GM21423 (cell line): ENCODE data around the gene FGF3.
"Not testable (repeated sequence)": the region's sequence is repeated elsewhere in the genome, so short reads cannot be mapped to it uniquely, and the experiment has no call there.

Source experiments
- ATAC-seq: cut with Tn5 transposase; IDR thresholded peaks from one replicate; pipeline ENCODE4 v1.9.1; 2021; ENCODE audit warnings: mild to moderate bottlenecking, moderate library complexity; ENCODE audit not compliant: unreplicated experiment

Gene FGF3

DNA sequence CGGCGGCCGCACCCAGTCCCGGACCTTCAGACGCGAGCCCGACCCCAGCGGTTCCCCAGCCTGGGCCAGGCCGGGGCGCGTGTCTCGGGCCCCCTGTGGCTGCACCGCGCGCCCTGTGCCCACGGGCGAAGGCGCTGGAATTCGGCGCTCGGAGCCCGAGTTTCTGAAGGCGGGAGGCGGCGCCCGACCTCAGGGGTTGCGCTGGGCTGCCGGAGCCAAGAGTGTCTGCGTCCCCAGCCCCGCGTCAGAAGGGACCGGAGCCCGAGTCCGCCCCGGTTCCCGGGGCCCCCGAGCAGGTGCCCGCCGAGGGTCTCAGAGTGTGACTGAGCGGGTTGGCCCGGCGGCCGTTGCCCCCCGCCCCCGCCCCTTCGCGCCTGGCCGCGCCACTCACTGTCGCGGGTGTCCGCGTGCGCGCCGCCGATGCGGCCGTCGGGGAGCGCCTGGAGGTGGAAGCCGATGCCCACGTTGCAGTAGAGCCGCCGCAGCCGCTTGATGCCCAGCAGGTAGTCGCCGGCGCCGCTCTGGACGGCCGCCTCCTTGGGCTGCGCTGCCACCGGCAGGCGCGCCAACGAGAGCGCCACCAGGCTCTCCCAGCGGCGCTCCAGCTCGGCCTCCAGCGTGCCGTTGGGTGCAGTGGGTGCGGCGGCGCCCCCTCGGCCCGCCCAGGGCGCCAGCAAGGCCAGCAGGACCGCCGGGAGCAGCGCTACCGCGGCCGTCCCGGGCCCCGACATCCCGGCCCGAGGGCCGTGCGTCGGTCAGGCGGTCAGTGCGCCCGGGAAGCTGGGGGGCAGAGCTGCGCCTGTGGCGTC lies 44.7 kb downstream of the FGF3 start:
- no peak for ATAC-seq

DNA sequence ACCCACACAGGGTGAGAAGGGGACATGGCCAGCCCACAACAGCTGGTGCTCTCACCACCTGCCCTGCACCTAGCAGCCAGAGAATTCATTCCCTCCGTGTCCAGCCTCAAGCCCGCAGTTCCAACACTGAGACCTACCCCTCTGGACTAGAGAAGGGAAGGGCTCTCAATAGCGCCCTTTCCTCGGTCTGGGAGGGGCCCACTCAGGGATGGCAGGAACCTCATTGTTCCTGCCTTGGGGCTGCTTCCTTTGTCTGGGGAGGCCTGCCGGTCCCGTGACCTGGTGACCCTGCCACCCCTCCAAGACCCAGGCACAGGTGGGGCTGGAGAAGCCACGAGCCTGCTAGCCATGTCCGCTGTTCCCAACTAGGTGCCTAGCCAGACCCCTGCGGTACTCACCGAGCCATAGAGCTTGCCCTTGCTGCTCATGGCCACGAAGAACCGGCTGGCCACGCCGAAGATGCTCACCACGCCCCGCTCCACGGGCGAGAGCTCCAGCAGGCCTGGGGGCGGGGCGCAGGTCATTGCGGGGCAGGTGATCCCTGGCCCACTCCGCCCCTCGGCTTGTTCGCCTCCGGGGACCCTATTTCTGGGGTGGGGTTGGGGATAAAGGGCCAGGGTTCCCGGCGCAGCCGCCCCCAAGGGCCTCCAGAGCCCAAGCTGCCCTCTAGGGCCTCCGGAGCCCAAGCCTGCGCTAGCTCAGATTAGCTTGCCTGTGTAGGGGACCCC lies 45.4 kb downstream of the FGF3 start:
- no peak for ATAC-seq

DNA sequence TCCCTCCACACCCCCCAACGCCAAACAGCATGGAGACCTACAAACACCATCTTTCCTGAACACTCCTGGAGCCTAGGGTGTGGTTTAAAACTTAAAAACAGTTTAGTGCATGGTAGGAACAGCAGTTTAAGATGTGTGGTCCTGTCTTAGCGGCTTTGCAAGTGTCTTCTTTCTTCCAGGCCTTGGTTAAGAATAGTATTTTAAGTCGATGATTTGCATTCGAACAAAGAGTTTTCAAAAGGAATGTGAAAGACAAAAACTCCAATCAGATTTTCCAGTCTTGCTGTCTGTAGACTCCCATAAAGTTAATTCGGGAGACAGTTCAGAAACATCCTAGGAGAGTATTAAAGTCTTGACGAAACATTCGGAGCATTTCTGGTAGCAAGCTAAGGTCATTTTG lies 47.8 kb downstream of the FGF3 start:
- no peak for ATAC-seq

DNA sequence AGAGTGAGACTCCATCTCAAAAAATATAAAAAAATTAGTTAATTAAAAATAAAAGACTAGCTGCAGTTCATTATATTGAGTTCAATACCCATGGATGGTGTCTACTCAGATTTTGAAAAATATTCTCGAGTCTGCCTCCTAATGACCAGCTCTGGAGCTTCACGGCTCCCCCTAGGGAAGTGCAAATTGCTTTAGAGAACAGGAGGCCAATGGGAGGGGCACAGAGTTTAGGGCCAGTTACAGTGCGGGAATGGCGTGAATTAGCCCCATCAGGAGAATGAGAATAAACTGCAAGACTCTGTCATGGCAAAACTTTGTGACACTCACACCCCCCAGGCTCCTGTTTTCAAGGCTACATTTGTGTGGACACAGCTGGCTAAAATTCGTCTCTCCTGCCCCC lies 48.7 kb downstream of the FGF3 start:
- ATAC-seq = no peak

DNA sequence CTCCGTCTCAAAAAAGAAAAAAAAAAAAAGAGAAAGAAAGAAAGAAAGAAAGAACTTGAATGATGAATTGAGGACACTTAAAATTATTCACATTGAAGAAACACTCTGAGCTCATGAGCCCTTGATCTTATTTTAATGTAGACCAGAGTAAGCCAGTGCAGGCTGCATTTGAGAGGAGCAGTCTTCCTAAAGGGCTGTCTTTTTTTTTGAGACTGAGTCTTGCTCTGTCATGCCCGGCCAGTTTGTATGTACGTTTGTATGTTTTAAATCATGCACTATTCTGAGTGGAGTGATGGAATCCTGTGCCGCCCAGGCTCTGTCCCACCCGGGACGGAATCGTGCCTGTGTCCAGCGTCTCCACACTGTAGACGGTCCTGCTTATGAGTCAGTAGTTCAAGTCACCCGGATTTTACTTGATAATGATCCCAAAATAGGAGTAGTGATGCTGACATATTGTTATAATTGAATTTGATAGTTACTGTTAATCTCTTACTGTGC lies 53.7 kb downstream of the FGF3 start:
- no peak for ATAC-seq

DNA sequence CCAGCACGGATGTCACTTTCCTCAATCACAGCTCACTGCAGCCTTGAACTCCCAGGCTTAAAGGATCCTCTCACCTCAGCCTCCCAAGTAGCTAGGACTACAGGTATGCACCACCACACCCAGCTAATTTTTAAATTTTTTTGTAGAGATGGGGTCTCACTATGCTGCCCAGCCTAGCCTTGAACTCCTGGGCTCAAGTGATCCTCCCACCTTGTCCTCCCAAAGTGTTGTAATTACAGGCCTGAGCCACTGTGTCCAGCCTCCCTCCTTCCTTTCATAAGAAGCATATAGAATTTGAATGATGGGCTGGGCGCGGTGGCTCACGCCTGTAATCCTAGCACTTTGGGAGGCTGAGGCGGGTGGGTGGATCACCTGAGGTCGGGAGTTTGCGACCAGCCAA lies 54.3 kb downstream of the FGF3 start:
- not testable (repeated sequence) for ATAC-seq

DNA sequence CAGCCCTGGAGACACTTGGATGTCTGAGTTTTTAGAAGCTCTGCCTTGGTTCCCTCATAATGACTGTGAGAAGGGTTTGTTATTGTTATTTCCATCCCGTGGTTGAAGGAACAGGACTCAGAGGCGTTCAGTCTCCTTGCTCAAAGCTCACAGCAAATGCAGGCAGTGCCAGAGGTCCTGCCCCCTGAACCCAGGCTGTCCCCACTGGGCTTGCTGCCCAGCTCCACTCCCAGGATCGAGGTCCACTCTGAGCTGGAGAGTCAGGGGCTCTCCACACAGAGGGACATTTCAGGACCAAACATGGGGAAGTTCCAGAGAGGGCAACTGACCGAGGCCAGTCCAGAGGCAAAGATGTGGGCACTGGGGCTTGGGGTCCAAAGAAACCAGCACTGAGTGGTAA lies 58.9 kb downstream of the FGF3 start:
- no peak for ATAC-seq
